Stimulated activated CD8-positive, alpha-beta memory T cell treated with anti-CD3 and anti-CD28 coated beads, Interleukin-7, amount 100 ng/mL, for 24 hours (primary cell): Measurements from ENCODE around the gene CARD10.

ENCODE experiments used
- DNase-seq: peaks from one replicate; pipeline ENCODE4 v3.0.0-alpha.2; 2020; ENCODE audit warnings: low read depth

Gene CARD10

GRCh38 chr22:37462436-37462835, 56.8 kb downstream of the CARD10 start:
- DNase-seq = no peak

GRCh38 chr22:37461961-37462360, 57.3 kb downstream of the CARD10 start:
- DNase-seq = no peak

- DNase-seq = no peak
Measured at GRCh38 chr22:37460684-37461083, 58.5 kb downstream of the CARD10 start.

- DNase-seq = no peak
Measured at GRCh38 chr22:37459206-37459605, 60.0 kb downstream of the CARD10 start.

- peak; percentile 76 for DNase-seq
Measured at GRCh38 chr22:37457093-37457893, 61.9 kb downstream of the CARD10 start.

DNA sequence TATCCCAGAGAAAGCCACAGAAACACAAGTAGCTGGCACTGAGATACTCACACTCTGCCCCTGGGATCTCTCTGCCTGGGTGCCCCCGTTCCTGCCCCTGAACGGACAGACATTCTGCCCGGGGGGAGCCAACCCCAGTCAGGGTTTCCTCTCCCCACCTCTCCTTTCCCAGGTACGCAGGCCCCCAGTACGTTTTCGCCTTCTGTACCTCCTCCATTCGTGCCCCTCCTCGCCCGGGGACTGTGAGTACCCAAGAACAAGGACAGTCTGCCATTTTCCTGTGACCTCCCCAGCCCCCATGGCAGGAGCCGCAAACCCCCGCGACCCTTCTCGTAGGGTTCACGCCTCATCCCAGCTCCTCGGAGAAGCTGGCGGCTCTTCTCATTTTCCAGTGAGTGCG, 62.9 kb downstream of the CARD10 start:
- DNase-seq = no peak

DNA sequence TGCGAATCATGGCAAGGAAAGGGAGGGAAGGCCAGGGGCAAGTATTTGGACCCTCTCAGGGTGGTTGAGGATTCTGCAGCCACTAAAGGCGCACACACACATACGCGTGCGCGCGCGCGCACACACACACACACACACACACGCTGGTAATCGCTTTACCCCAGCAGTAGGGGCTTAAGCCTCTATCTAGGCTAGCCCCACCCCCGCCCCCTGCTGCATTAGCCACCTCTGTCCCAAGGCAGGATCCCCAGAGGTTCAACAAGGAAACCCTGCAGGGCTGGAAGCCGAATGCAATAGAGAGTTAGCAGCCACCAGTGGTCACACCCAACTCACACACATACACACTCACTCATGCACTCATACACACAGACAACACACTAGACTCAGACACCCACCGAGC, 63.3 kb downstream of the CARD10 start:
- DNase-seq = no peak

GRCh38 chr22:37454857-37455686, 64.1 kb downstream of the CARD10 start:
- DNase-seq = no peak

DNA sequence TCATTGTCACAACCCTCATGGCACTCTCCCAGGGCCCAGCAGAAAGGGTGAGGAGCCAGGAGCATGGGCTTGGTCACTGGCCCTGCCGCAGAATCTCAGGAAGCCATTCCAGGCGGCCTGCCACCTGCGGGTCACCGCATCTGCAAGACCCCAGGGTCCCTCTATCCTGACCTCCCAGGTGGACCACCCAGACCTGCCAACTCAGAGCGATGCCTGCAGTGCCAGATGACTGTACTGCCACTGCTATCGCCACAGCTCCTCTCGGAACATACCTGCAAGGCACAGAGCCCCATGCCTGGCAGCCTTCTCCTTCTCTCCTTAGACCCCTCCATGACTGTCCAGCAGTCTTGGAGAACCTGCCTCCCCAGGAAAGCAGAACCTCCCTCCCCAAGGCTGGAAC, 65.5 kb downstream of the CARD10 start:
- no peak for DNase-seq

- DNase-seq = no peak
Measured at GRCh38 chr22:37451218-37451617, 68.0 kb downstream of the CARD10 start.

DNA sequence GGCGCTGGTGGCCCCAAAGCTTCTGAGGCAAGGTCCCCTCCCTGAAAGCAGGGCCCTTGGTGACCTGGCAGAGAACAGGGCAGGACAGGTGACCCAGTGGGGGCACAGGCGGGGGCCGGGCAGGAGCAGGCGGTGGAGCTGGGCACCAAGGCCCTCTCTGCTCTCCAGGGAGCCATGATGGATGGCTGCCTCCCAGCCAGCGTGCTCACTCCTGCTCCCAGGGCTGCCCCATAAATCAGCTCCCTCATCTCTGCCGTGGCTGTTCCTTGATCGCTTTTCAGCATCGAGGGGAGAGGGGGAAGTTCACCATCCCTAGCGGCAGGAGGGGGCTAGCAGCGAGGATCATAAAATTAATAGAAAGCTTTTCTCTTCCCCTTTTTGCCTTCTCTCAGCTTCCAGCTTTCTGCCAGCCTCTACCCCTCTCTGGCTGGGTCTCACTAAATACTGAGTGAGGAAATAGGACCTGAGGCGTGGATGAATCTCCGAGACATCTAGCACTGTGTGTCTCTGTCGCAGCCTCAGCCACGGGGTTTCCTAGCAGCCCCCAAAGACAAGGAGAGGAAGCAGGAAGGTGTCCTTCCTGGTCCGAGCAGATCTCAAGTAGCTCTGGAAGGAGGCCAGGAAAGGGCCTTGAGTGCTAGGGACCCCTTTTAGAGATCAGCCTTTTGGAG, 69.7 kb downstream of the CARD10 start:
- no peak for DNase-seq

- DNase-seq = no peak
Measured at GRCh38 chr22:37448516-37449127, 70.6 kb downstream of the CARD10 start.

DNA sequence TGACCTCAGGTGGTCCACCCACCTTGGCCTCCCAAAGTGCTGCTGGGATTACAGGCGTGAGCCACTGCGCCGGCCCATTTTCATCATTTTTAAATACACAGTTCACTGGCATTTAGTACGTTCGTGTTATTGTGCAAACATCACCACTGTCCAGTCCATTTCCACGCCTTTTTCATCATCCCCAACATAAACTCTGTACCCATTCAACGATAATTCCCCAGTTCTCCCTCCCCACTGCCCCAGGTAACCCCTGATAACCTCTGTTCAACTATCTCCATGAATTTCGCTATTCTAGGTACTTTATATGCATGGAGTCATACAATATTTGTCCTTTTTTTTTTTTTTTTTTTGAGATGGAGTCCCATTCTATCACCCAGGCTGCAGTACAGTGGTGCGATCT, 73.7 kb downstream of the CARD10 start:
- no peak for DNase-seq

GRCh38 chr22:37443977-37444376, 75.2 kb downstream of the CARD10 start:
- no peak for DNase-seq

DNA sequence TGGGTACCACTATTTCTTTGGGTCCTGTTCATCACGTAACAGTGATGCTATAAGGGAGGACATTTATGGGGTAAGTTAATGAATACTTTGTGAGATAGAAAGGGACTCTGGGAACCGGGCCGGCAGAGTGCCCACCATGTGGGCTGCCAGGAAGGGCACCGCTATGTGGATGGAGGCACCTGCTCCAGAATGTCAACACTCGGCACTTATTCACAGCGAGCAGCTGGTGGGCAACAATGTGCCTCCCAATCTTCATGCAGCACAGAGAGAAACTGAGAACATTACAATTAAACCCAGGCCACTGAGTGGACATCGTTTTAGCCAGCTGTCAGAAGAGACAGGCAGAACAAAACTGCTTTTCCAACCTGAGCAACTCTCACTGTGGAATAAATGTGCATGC, 76.1 kb downstream of the CARD10 start:
- DNase-seq = no peak

- no peak for DNase-seq
Measured at GRCh38 chr22:37442537-37442936, 76.7 kb downstream of the CARD10 start.

DNA sequence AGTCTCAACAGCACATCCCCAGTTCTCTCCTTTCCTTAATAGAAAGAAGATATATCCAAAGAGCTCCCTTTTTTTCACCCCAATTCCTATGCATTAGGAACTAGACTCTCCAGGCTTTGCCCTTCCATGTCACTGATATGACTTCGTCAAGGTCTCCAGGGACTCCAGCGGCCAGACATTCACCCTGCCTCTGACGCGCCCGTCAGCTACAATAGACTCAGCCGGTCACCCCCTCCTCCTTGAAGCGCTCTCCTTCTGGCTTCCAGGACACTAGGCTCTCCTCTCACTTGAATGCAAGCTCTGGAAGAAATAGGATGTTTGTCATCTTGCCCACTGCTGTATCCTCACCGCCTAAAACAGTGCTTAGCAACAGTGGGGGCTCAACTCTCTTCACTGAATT, 77.1 kb downstream of the CARD10 start:
- no peak for DNase-seq

- DNase-seq = no peak
Measured at GRCh38 chr22:37440875-37441274, 78.3 kb downstream of the CARD10 start.
